NT2/D1 (cell line): ENCODE data around the gene CDH13.

Experiments
- YY1 ChIP-seq: IDR thresholded peaks from 2 replicates; pipeline ENCODE4 v1.6.1; 2011; ENCODE audit not compliant: insufficient read length, insufficient read depth
- ZNF274 ChIP-seq: IDR thresholded peaks from 2 replicates; pipeline ENCODE4 v1.6.1; 2011; ENCODE audit warnings: mild to moderate bottlenecking, low read depth, low read length

GRCh38 chr16:83400234-83400633 lies 773.5 kb downstream of the CDH13 start:
- TF ChIP-seq ZNF274 (no peak), YY1 (no peak)
